NCI-H2029 (cell line): ENCODE results near the gene FNDC7.
"Not testable (repeated sequence)": the region's sequence is repeated elsewhere in the genome, so short reads cannot be mapped to it uniquely, and the experiment has no call there.

Experiments
- DNase-seq: peaks from one replicate; lab custom pipeline; 2025; lab: John Stamatoyannopoulos, UW

The FNDC7 gene

GRCh38 chr1:108745980-108746381 is 33.3 kb downstream of the FNDC7 start:
- DNase-seq, result no peak

GRCh38 chr1:108746382-108747170 is 33.9 kb downstream of the FNDC7 start, which contains the start of gene STXBP3:
TSS of gene STXBP3 (plus strand) at chr1:108746674. CDS start at chr1:108746738, 64 bp downstream.
- peak; percentile 95 for DNase-seq

- peak; percentile 30 for DNase-seq
Measured at GRCh38 chr1:108747171-108747850, 34.6 kb downstream of the FNDC7 start.

GRCh38 chr1:108747898-108748297 is 35.2 kb downstream of the FNDC7 start:
- no peak for DNase-seq

GRCh38 chr1:108749081-108749480 is 36.4 kb downstream of the FNDC7 start:
- DNase-seq, result no peak

- no peak for DNase-seq
Measured at GRCh38 chr1:108750476-108751181, 37.9 kb downstream of the FNDC7 start.

GRCh38 chr1:108753363-108753762 is 40.7 kb downstream of the FNDC7 start:
- DNase-seq, result no peak

- no peak for DNase-seq
Measured at GRCh38 chr1:108758796-108759195, 46.1 kb downstream of the FNDC7 start.

- DNase-seq, result no peak
Measured at GRCh38 chr1:108767115-108767514, 54.4 kb downstream of the FNDC7 start.

GRCh38 chr1:108767708-108768107 is 55.0 kb downstream of the FNDC7 start:
- DNase-seq, result no peak

- DNase-seq, result no peak
Measured at GRCh38 chr1:108777839-108778238, 65.1 kb downstream of the FNDC7 start.

- DNase-seq, result no peak
Measured at GRCh38 chr1:108779455-108779854, 66.7 kb downstream of the FNDC7 start.

GRCh38 chr1:108780937-108781574 is 68.3 kb downstream of the FNDC7 start:
- DNase-seq, result no peak

GRCh38 chr1:108781575-108781944 is 68.9 kb downstream of the FNDC7 start:
- DNase-seq, result not testable (repeated sequence)

- DNase-seq, result no peak
Measured at GRCh38 chr1:108785264-108785663, 72.6 kb downstream of the FNDC7 start.

- DNase-seq, result no peak
Measured at GRCh38 chr1:108785880-108786279, 73.2 kb downstream of the FNDC7 start.

GRCh38 chr1:108791790-108792189 is 79.1 kb downstream of the FNDC7 start:
- DNase-seq, result no peak
